GM12878 (cell line): Measurements from ENCODE around the gene FLVCR2. TPM values are rescaled to one million over a fixed set of nuclear protein-coding genes. Genes with fewer than 3 reads are reported as not detected.
A peak's percentile ranks its signal among the peaks of the same experiment; 100 is the strongest.

Experiments
- ATAC-seq: fragments of 200-7000 bp; cut with Tn5 transposase; 3 replicates; pipeline ENCODE4 v1.9.1; 2020; ENCODE audit warnings: mild to moderate bottlenecking, moderate library complexity
- BruUV-seq: library from RNA; stranded (reverse); fragments of 400-500 nt; replicated peaks from 2 replicates; lab custom pipeline; 2021; lab: Mats Ljungman, UMichigan
- CTCF ChIA-PET: fragments of 300-600 bp; sonication (Branson Sonifier 250); formaldehyde crosslinking; extraction: SDS; loops from one replicate; lab custom pipeline; 2021; ENCODE audit warnings: inconsistent platforms; lab: Yijun Ruan, JAX
- POLR2A ChIA-PET: fragments of 350-600 bp; formaldehyde crosslinking; extraction: SDS; loops from one replicate; lab custom pipeline; 2021; ENCODE audit warnings: inconsistent platforms; lab: Charles Lee
- RAD21 ChIA-PET: fragments of 300-600 bp; sonication (Branson Sonifier 250); formaldehyde crosslinking; loops from one replicate; lab custom pipeline; 2023; ENCODE audit warnings: antibody characterized with exemption; ENCODE audit not compliant: unreplicated experiment; lab: Charles Lee
- SMC1A ChIA-PET: fragments of 300-600 bp; sonication (Branson Sonifier 250); formaldehyde crosslinking; loops from one replicate; lab custom pipeline; 2023; ENCODE audit not compliant: unreplicated experiment, uncharacterized antibody; lab: Charles Lee
- DNase-seq: peaks from one replicate; pipeline ENCODE4 v3.0.0-alpha.2; 2011; ENCODE audit warnings: low read depth, low spot score
- FAIRE-seq: peaks from 3 replicates; lab custom pipeline; 2011; peaks lifted over from hg19 to GRCh38; lab: Jason Lieb, UNC
- H2AFZ ChIP-seq: 2 replicates; pipeline ENCODE4 v1.6.0; 2011; ENCODE audit warnings: low read depth, low read length, control low read depth; ENCODE audit not compliant: control insufficient read depth
- H3K27ac ChIP-seq: 2 replicates; pipeline ENCODE4 v1.5.1; 2011; ENCODE audit warnings: control low read depth; ENCODE audit not compliant: control insufficient read depth, insufficient read depth
- H3K27me3 ChIP-seq, 2 experiments: replicated peaks in 1 of 2; 2 replicates each; pipeline versions ENCODE4 v1.6.0 to v1.6.1; 2011; ENCODE audit warnings: low read length in 1 of 2; ENCODE audit not compliant: control insufficient read depth in 2 of 2, insufficient read depth in 2 of 2
- H3K36me3 ChIP-seq, 2 experiments: 2 replicates each; pipeline ENCODE4 v1.5.1; 2011; ENCODE audit warnings: low read length in 1 of 2; ENCODE audit not compliant: control insufficient read depth in 2 of 2, insufficient read depth in 2 of 2
- H3K4me1 ChIP-seq: 2 replicates; pipeline ENCODE4 v1.6.1; 2011; ENCODE audit warnings: mild to moderate bottlenecking, low read length, moderate library complexity, mixed read lengths; ENCODE audit not compliant: control insufficient read depth, insufficient read depth
- H3K4me2 ChIP-seq: 2 replicates; pipeline ENCODE4 v1.6.0; 2011; ENCODE audit warnings: control low read depth; ENCODE audit not compliant: control insufficient read depth, insufficient read depth
- H3K4me3 ChIP-seq: fragments of 200-600 bp; sonication (generic); 2 replicates; pipeline ENCODE4 v1.5.1; 2016
- H3K79me2 ChIP-seq: 2 replicates; pipeline ENCODE4 v1.6.0; 2011; ENCODE audit warnings: low read length; ENCODE audit not compliant: control insufficient read depth, insufficient read depth
- H3K9ac ChIP-seq: 2 replicates; pipeline ENCODE4 v1.8.0; 2011; ENCODE audit warnings: low read length, control low read depth, mixed read lengths; ENCODE audit not compliant: control insufficient read depth, insufficient read depth
- H3K9me3 ChIP-seq: replicated peaks from 3 replicates; pipeline ENCODE4 v1.5.1; 2011; ENCODE audit warnings: mild to moderate bottlenecking, low read length; ENCODE audit not compliant: control insufficient read depth, insufficient read depth
- H4K20me1 ChIP-seq: 2 replicates; pipeline ENCODE4 v1.6.0; 2011; ENCODE audit not compliant: control insufficient read depth, insufficient read depth
- HDAC2 ChIP-seq: fragments of 200-600 bp; sonication (generic); IDR thresholded peaks from 2 replicates; pipeline ENCODE4 v1.6.1; 2017
- IRF3 ChIP-seq: fragments of 450-650 bp; IDR thresholded peaks from 2 replicates; pipeline ENCODE4 v1.6.1; 2014; ENCODE audit warnings: mild to moderate bottlenecking
- POLR2AphosphoS5 ChIP-seq: IDR thresholded peaks from 2 replicates; pipeline ENCODE4 v1.6.1; 2011; ENCODE audit warnings: mild to moderate bottlenecking, low read length, inconsistent platforms
- SIX5 ChIP-seq: IDR thresholded peaks from 2 replicates; pipeline ENCODE4 v1.6.1; 2011; ENCODE audit warnings: mild to moderate bottlenecking, low read depth, low read length, moderate library complexity; ENCODE audit not compliant: severe bottlenecking
- SPI1 ChIP-seq: IDR thresholded peaks from 2 replicates; pipeline ENCODE4 v1.6.1; 2011; ENCODE audit warnings: low read depth, mild to moderate bottlenecking, low read length, moderate library complexity, borderline replicate concordance; ENCODE audit not compliant: insufficient read depth
- ZSCAN29 ChIP-seq: fragments of 450-650 bp; IDR thresholded peaks from 2 replicates; pipeline ENCODE4 v1.6.1; 2017; ENCODE audit warnings: mild to moderate bottlenecking, moderate library complexity
- WGBS: methylation state at CpG from one replicate; pipeline ENCODE4 v1.1.6; 2016; ENCODE audit warnings: low lambda C conversion rate; ENCODE audit not compliant: insufficient replicate concordance, insufficient coverage; ENCODE audit errors: missing lambda C conversion rate; 5-methylcytosine and 5-hydroxymethylcytosine counted together
- in situ Hi-C: fragments of 300-500 bp; cut with MboI; formaldehyde crosslinking; loops from 9 replicates; pipeline ENCODE4 v1.14.3; 2018; ENCODE audit warnings: mixed read lengths
- intact Hi-C: fragments of 100-400 bp; cut with micrococcal nuclease; formaldehyde crosslinking; loops from one replicate; pipeline ENCODE4 v1.14.2; 2022; ENCODE audit not compliant: unreplicated experiment
- polyA plus RNA-seq, 11 experiments: library from polyadenylated mRNA; depleted of rRNA in 4 of 11; unstranded in 6 of 11; stranded (reverse) in 5 of 11; fragments of >200 nt; fragmentation: Nextera tagmentation in 4 of 11; fragmentation: Illumina TruSeq in 1 of 11; extraction: Ambion mirVana in 4 of 11; extraction: Trizol in 1 of 11; gene quantifications; 1 replicate in 1 of 11; 2 replicates in 10 of 11; pipeline versions ENCODE4 v1.2.1 to v1.2.3, GENCODE V29; 2011 to 2016; ENCODE audit warnings: inconsistent platforms in 2 of 11, missing spikeins in 2 of 11, low read depth in 1 of 11
- total RNA-seq, 4 experiments: library from RNA; depleted of rRNA in 3 of 4; stranded (reverse); fragments of >200 nt in 3 of 4; fragmentation: Illumina TruSeq in 1 of 4; extraction: Trizol in 1 of 4; gene quantifications; 2 replicates each; pipeline versions ENCODE4 v1.2.1 to v1.2.3, GENCODE V29; 2013 to 2021

FLVCR2 gene
- total and polyA plus RNA-seq, 10 of the 15 experiments (the other 5 are each of a cell fraction or from before 2014, with no cell fraction given) = 0.24 to 3.7 (median 1.6) TPM

- H3K79me2 ChIP-seq = no peaks in the 10 kb centered on the region
- no peak overlapping the region for H3K27ac ChIP-seq
- H3K27me3 ChIP-seq = no peaks in the 10 kb centered on the region
- SMC1A ChIA-PET = interaction anchor here (0.6 to 3.4 kb wide), 6 partner anchors 9 to 51 kb away, joined by 3 to 13 read pairs (median 4); no protein-coding TSS in a partner anchor
- 66% methylated on average over 11 of the region's 11 CpGs for WGBS
- ATAC-seq (no peak), FAIRE-seq (no peak)
- no peaks in the 10 kb centered on the region for H3K4me1 ChIP-seq
- peaks cover 15% of the 10 kb centered on the region for H3K9me3 ChIP-seq
- no peak overlapping the region for H3K4me2 ChIP-seq
- BruUV-seq = no TSS peak
- no peak overlapping the region for H2AFZ ChIP-seq
- no peaks in the 10 kb centered on the region for H3K36me3 ChIP-seq
- no peaks in the 10 kb centered on the region for H4K20me1 ChIP-seq
- no peak overlapping the region for H3K4me3 ChIP-seq
- H3K9ac ChIP-seq = no peak overlapping the region
- intact Hi-C loops = no loop called here
- POLR2A ChIA-PET = interaction anchor here (1.3 kb wide), 1 partner anchor 28 kb away, joined by 3 read pairs; no protein-coding TSS in a partner anchor
- TF ChIP-seq SPI1 (peak; percentile 52; the same call in 1 of the 2 replicates), HDAC2 (no peak), POLR2AphosphoS5 (no peak), ZSCAN29 (no peak), SIX5 (no peak), IRF3 (no peak)
- TF ChIP-seq, all 136 proteins: peak for 1
- in situ Hi-C loops = no loop called here
- ChIA-PET CTCF (interaction anchor here (1.0 to 3.2 kb wide), 4 partner anchors 12 to 25 kb away, joined by 3 to 14 read pairs (median 5); no protein-coding TSS in a partner anchor), RAD21 (interaction anchor here (1.0 kb wide), 1 partner anchor 28 kb away, joined by 3 read pairs; no protein-coding TSS in a partner anchor)
- DNase-seq = no peak
Measured at GRCh38 chr14:75604979-75605851, 26.8 kb downstream of the FLVCR2 start.
